Activated T-helper 17 cell treated with anti-CD3 and anti-CD28 coated beads, Interleukin-2, amount 50 U/mL, for 72 hours (primary cell): ENCODE data around the gene TMEFF1. TPM values are rescaled to one million over a fixed set of nuclear protein-coding genes. Genes with fewer than 3 reads are reported as not detected.

Experiments
- ATAC-seq: fragments of 150-1000 bp; cut with Tn5 transposase; replicated peaks from 2 replicates; pipeline ENCODE4 v1.10.0; 2021; ENCODE audit warnings: mild to moderate bottlenecking, moderate library complexity
- H3K27ac Mint-ChIP-seq: one replicate; pipeline ENCODE4 v1.8.0; 2022; ENCODE audit warnings: mixed read lengths
- H3K27me3 Mint-ChIP-seq: one replicate; pipeline ENCODE4 v1.8.0; 2022; ENCODE audit warnings: mixed read lengths
- H3K36me3 Mint-ChIP-seq: one replicate; pipeline ENCODE4 v1.8.0; 2022; ENCODE audit warnings: low read depth, mild to moderate bottlenecking, mixed read lengths
- H3K4me1 Mint-ChIP-seq: one replicate; pipeline ENCODE4 v1.8.0; 2022; ENCODE audit warnings: mixed read lengths
- H3K4me3 Mint-ChIP-seq: one replicate; pipeline ENCODE4 v1.8.0; 2022; ENCODE audit warnings: mild to moderate bottlenecking, mixed read lengths
- H3K9me3 Mint-ChIP-seq: one replicate; pipeline ENCODE4 v1.8.0; 2022; ENCODE audit warnings: mixed read lengths
- total RNA-seq, 2 donors: library from RNA; stranded (reverse); gene quantifications; one replicate each; pipeline ENCODE4 v1.2.3, GENCODE V29; 2022

Gene TMEFF1
- total RNA-seq, 2 donors from 2014 or later: 0.37 TPM; not detected in 1

DNA sequence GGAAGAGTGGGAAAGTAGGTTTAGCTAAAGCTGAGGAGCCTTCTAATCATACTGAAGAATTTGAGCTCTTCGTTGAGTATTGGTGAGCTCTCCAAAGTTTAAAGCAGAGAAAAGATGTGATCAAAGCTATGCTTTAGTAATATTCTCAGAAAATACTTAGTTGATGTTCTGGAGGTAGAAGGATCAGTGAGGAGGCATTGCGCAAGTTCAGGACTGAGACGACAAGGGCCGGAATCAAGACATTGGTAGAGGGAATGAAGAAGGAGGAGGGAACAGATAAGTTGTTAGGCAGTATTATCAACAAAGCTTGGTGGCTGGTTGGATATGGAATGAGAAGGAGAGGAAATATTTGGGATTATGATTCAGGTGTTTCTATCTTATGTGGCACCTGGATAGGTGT, 112.0 kb downstream of the TMEFF1 start:
- H3K27me3 Mint-ChIP-seq: no peaks in the 10 kb centered on the region
- H3K36me3 Mint-ChIP-seq: no peaks in the 10 kb centered on the region
- no peak for ATAC-seq
- no peak overlapping the region for H3K27ac Mint-ChIP-seq
- H3K9me3 Mint-ChIP-seq: no peaks in the 10 kb centered on the region
- H3K4me1 Mint-ChIP-seq: no peaks in the 10 kb centered on the region
- H3K4me3 Mint-ChIP-seq: no peak overlapping the region

DNA sequence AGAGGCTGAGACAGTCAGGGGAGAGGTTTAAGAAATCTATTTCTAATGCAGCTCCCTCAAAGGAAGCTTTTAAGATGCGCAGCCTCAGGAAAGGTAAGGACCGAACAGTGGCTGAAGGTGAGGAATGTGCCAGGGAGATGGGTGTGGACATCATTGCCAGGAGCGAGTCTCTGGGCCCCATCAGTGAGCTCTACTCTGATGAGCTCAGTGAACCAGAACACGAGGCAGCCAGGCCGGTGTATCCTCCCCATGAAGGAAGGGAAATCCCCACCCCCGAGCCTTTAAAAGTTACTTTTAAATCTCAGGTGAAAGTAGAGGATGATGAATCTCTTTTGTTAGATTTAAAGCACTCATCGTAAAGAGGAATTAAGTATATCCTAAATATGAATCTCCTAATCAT, 113.1 kb downstream of the TMEFF1 start:
- H3K9me3 Mint-ChIP-seq: no peaks in the 10 kb centered on the region
- H3K4me3 Mint-ChIP-seq: no peak overlapping the region
- H3K4me1 Mint-ChIP-seq: no peaks in the 10 kb centered on the region
- H3K27me3 Mint-ChIP-seq: no peaks in the 10 kb centered on the region
- H3K27ac Mint-ChIP-seq: no peak overlapping the region
- no peak for ATAC-seq
- no peaks in the 10 kb centered on the region for H3K36me3 Mint-ChIP-seq

DNA sequence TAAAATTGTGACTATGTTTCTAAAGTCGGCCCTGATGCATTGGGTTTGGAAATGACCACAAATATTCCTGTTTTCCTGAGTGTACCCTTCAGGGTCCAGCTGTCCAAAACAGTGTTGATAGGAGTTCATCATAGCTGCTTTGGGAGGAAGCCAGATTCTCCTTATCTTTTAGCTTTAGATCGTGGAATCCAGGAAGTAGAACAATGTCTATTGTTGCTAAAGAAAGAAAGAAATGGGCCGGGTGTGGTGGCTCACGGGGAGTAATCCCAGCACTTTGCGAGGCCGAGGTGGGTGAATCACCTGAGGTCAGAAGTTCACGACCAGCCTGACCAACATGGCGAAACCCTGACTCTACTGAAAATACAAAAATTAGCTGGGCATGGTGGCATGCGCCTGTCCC, 114.4 kb downstream of the TMEFF1 start:
- ATAC-seq: no peak
- Mint-ChIP-seq H3K27me3 (no peaks in the 10 kb centered on the region), H3K9me3 (no peaks in the 10 kb centered on the region), H3K27ac (no peak overlapping the region), H3K4me1 (no peaks in the 10 kb centered on the region), H3K36me3 (no peaks in the 10 kb centered on the region), H3K4me3 (no peak overlapping the region)

DNA sequence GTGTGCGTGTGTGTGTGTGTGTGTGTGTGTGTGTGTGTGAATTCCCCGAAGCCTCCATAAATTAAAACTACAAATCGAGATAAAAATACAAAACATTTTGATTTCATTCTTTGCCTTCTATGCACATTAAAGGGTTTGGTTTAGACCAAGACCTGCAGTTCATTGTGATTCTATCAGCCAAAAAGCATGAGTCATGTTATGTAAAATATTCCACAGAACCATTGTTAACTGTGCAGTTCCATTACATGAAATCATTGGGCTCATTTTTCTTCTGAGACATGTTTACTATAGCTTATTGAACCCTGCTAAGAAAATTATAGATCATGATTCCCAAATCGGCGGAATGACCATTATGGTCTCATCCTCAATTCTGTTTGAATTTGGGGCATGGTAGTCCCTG, 116.6 kb downstream of the TMEFF1 start:
- Mint-ChIP-seq H3K27me3 (no peaks in the 10 kb centered on the region), H3K36me3 (no peaks in the 10 kb centered on the region), H3K9me3 (no peaks in the 10 kb centered on the region), H3K4me3 (no peak overlapping the region), H3K27ac (no peak overlapping the region), H3K4me1 (no peaks in the 10 kb centered on the region)
- no peak for ATAC-seq

DNA sequence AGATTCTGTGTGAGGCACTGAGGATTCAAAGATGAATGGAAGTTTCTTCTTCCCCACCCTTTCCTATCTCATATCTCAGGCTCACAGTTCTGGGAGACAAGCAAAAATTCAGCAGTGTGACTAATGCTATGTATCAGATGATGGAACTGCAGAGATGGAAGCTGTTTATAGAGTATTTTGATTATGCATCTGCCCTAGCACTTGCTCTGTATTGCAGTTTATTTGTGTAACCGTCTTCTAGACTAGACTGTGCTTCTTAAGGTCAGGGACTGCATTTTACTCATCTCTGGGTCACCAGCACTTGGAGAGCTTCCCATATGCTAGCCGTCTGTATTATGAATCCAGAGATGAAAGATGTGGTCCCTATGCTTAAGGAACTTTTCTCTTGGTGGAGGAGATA, 117.5 kb downstream of the TMEFF1 start:
- H3K27me3 Mint-ChIP-seq: no peaks in the 10 kb centered on the region
- H3K4me3 Mint-ChIP-seq: no peak overlapping the region
- no peaks in the 10 kb centered on the region for H3K36me3 Mint-ChIP-seq
- ATAC-seq: no peak
- H3K27ac Mint-ChIP-seq: no peak overlapping the region
- no peaks in the 10 kb centered on the region for H3K4me1 Mint-ChIP-seq
- H3K9me3 Mint-ChIP-seq: no peaks in the 10 kb centered on the region

DNA sequence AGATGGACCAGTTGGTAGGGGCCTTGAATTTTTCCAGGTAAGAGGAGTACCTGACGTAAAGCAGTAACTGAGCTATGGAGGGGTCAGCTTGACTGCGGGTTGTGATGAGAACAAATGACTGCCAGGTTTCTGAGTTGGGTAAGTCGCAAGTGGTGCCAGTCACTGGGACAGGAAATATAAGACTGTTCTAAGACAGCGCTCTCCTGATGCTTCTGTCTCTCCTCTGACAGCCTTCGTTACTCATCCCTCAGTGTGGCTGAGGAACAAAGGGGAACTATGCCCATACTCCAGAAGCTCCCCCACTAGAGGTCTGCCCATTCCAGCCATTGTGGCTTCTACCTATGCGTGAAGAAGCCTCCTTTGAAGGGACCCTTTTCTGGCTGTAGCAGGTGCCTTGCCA, 118.2 kb downstream of the TMEFF1 start:
- H3K4me1 Mint-ChIP-seq: peaks cover 5% of the 10 kb centered on the region
- no peaks in the 10 kb centered on the region for H3K36me3 Mint-ChIP-seq
- H3K9me3 Mint-ChIP-seq: no peaks in the 10 kb centered on the region
- no peak for ATAC-seq
- no peak overlapping the region for H3K4me3 Mint-ChIP-seq
- no peak overlapping the region for H3K27ac Mint-ChIP-seq
- H3K27me3 Mint-ChIP-seq: no peaks in the 10 kb centered on the region

DNA sequence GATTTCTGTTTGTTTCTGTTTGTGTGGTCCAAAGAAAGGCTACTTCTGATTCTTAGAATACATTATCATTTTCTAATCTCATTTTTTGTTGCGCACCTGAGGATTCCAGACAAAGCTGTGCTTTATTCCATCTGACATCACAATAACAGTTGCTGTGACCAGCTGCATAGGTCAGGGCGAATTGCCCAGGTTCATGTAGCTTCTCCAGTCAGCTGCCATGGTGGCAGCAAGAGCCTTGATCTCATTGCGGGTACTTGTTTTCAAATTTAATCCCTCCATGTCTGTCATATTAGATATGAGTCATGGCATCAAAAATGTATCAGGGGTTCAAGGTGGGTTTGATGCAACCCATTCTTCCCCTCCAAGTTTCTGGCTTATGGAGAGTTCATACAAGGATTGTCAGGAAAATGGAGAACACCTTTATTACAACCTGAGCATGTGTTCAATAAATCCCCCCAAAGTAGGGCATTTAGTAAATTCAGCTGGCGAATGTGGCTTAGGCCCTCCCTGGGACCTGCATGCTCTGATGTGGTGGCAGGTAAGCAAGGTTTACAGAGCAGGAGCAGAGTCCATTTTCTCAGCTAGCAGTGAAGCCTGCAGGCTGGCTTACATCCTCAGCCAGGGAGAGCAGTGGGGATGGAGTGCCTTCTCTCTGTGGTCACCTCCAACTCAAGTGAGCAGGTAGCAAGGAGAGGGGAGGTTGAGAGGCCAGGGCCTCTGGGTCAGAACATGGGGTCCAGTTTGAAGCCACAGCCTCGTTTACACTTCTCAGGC, 118.9 kb downstream of the TMEFF1 start:
- no peak for ATAC-seq
- Mint-ChIP-seq H3K4me3 (no peak overlapping the region), H3K27me3 (no peaks in the 10 kb centered on the region), H3K4me1 (peaks cover 5% of the 10 kb centered on the region), H3K36me3 (no peaks in the 10 kb centered on the region), H3K9me3 (no peaks in the 10 kb centered on the region), H3K27ac (no peak overlapping the region)

DNA sequence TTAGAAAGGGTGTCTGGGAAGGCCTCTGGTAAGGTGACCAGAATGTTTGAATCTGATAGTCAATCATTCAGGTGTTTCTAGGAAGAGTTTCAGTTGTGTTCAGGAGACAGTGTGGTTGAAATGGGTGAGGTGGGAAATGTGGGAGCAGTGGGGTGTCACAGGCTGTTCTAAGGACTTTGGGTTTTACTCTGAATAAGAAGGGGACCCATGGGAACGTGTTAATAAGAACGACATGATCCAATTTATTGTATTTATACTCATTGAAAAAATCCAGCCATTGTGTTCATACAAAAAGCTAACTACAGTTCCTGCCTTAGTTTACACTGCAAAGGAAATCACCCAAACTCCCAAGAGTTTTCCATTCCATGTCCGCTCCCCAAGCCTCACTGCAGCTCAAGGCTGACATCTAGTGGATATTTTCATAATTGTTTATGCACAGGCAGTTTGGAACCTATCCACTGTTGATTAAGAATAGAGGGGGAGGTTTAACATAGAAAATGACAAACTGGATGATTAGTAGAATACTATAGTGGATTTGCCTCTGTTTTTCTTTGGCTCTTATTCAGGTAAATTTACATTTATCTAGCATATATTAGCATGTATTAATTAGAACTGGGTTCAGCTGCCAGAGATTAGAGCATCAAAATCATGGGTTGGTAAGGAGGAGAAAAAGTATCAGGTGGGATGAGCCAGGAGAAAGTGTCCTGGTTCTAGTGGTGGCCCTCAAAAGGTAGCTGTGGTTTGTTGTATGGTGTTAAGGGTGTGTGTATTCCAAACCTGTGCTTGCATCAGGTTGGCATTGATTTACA, 122.6 kb downstream of the TMEFF1 start:
- no peaks in the 10 kb centered on the region for H3K9me3 Mint-ChIP-seq
- H3K4me1 Mint-ChIP-seq: peaks cover 17% of the 10 kb centered on the region
- no peaks in the 10 kb centered on the region for H3K27me3 Mint-ChIP-seq
- H3K4me3 Mint-ChIP-seq: no peak overlapping the region
- peak; percentile 42 for ATAC-seq
- no peak overlapping the region for H3K27ac Mint-ChIP-seq
- no peaks in the 10 kb centered on the region for H3K36me3 Mint-ChIP-seq

DNA sequence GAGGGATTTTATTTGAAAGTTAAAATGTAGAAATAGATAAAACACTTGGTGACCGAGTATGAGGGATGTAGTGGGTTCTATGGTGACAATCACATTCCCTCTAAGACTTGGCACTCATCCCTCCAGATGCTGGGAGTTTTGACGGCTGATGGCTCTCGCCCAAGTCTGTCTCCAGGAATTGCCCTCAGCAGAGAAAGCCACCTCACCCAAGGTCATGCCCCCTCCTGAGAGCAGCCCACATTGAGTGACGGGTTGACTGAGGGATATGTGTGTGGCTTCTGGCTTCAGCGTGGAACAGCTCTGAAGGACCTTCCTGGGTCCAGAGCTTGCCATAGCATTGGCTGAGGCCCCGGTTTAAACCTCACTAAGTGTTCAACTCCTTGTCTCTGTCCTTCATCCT, 124.3 kb downstream of the TMEFF1 start:
- H3K27me3 Mint-ChIP-seq: no peaks in the 10 kb centered on the region
- no peak for ATAC-seq
- H3K4me3 Mint-ChIP-seq: peak overlapping the region; percentile 85

DNA sequence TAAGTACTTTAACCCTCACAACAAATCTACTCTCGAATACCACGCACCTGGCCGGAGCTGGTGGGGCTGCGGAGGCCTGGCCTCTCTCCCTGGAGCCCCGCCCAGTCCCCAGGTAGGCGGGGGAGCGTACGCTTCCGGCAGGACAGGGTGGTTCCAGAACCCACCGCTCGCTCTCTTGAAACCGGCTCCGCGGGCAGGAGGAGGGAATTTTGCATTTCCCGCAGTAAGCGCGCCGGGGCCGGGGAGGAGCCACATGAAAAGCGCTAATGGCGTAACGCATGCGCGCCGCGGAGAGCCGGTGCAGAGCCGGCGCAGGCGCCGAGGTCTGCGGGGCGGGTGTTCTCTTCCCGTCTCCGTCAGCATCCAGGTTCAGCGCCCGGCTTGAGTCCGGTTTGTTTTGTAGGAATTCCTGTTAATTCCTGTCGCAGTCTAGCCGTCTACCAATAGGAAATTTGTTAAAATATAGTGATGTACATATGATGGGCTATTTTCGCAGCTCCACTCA, 125.7 kb downstream of the TMEFF1 start:
- H3K27me3 Mint-ChIP-seq: no peaks in the 10 kb centered on the region
- H3K4me1 Mint-ChIP-seq: peaks cover 17% of the 10 kb centered on the region
- H3K27ac Mint-ChIP-seq: peak overlapping the region; percentile 62
- no peaks in the 10 kb centered on the region for H3K36me3 Mint-ChIP-seq
- peak; percentile 90 for ATAC-seq
- peak overlapping the region; percentile 85 for H3K4me3 Mint-ChIP-seq
- H3K9me3 Mint-ChIP-seq: no peaks in the 10 kb centered on the region

More for the DNA sequence above, 124.3 kb downstream of the TMEFF1 start:
- Mint-ChIP-seq H3K9me3 (no peaks in the 10 kb centered on the region), H3K27ac (no peak overlapping the region), H3K4me1 (peaks cover 17% of the 10 kb centered on the region), H3K36me3 (no peaks in the 10 kb centered on the region)

DNA sequence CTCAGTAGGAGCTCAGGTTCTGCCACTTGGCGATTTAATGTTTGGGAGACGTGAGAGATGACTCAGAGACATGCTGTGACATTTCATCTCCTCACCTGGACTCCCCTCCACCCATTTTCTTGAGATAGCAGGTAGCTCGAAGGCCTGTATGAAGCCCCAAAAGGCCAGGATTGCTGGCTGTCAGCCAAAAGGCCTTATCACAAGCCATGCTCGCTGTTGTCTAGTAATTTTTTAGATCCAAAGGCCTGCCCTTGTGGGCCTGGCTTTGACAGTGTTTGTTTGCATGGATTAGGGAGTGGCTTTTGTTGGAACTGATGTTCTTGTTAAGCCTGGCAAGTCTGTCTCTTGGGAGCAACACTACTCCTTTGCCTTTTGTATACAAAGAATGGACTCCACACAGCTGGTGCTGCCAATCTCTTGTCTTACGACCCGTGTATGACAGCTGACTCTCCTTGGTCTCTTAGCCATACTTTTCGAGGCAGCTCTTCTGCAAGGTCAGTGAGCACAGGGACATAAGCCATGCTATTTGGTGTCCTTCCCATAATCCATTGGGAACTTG, 127.7 kb downstream of the TMEFF1 start:
- H3K9me3 Mint-ChIP-seq: no peaks in the 10 kb centered on the region
- H3K4me1 Mint-ChIP-seq: peaks cover 17% of the 10 kb centered on the region
- H3K27me3 Mint-ChIP-seq: no peaks in the 10 kb centered on the region
- ATAC-seq: no peak
- no peaks in the 10 kb centered on the region for H3K36me3 Mint-ChIP-seq
- H3K27ac Mint-ChIP-seq: no peak overlapping the region
- no peak overlapping the region for H3K4me3 Mint-ChIP-seq

DNA sequence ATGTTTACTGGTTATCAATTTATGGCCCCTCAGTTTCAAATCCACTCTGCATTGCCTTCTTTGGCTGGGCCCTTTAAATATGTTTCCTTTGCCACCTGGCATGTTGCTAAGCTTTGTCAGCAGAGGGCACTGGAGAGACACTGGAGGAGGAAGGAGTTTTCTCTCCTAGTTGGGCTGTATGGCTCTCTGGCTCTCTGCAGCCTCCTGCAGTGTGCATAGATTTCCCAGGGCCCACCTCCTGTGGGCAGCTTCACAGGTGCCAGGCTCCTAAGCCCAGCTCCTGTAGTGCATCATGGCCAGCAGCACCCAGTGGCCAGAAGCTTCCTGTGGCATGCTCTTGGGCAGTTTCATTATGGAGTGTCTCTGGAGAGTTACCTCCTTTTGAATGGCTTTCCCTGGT, 128.3 kb downstream of the TMEFF1 start:
- Mint-ChIP-seq H3K4me3 (no peak overlapping the region), H3K4me1 (peaks cover 12% of the 10 kb centered on the region), H3K36me3 (no peaks in the 10 kb centered on the region), H3K9me3 (no peaks in the 10 kb centered on the region), H3K27ac (no peak overlapping the region), H3K27me3 (no peaks in the 10 kb centered on the region)
- peak; percentile 34 for ATAC-seq

DNA sequence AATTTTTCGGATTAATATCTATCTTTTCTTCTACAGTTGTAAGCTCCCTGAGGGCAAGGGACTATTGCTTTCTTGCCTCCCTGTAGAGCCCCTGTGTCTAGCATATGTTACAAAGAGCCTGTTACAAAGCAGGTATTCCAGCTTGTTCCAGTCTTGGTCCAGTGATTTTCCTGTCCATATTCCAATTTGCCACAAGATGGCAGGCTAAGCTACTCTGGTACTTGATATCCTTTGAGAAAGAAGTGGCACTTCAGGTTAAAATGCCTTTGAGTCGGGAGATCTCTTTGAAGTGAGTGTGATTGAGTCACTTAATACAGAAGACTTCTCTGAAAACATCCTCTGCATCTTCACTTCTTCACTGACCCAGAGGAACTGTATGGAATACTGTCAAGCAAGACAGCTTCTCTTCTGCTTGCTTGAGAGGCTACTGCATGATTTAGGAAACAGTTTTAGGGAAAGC, 129.4 kb downstream of the TMEFF1 start:
- no peak for ATAC-seq
- H3K27ac Mint-ChIP-seq: no peak overlapping the region
- no peaks in the 10 kb centered on the region for H3K9me3 Mint-ChIP-seq

DNA sequence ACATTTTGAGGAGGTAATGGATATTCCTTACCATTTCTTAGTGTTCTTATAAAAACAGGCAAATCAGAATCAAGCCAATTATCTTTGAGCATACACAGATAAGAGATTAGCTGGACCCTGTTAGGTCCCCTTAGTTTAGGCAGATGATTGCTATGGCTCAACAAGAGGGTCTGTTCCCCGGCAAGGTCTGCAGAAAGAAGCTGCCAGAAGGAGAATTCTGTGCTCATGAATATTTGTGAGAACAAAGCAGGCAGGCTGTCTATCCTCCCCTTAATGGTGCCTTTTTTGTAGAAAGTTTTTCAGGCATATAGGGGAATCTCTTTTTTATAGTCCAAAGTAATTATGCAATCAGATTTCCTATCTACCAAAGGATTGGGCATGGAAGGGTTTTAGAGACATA, 132.5 kb downstream of the TMEFF1 start:
- Mint-ChIP-seq H3K27ac (no peak overlapping the region), H3K4me3 (no peak overlapping the region), H3K27me3 (no peaks in the 10 kb centered on the region)

More for the DNA sequence above, 129.4 kb downstream of the TMEFF1 start:
- Mint-ChIP-seq H3K4me1 (peaks cover 12% of the 10 kb centered on the region), H3K27me3 (no peaks in the 10 kb centered on the region), H3K36me3 (no peaks in the 10 kb centered on the region), H3K4me3 (no peak overlapping the region)

More for the DNA sequence above, 132.5 kb downstream of the TMEFF1 start:
- H3K9me3 Mint-ChIP-seq: no peaks in the 10 kb centered on the region
- H3K36me3 Mint-ChIP-seq: no peaks in the 10 kb centered on the region
- ATAC-seq: no peak
- H3K4me1 Mint-ChIP-seq: no peaks in the 10 kb centered on the region
